ENCODE results near the gene AGBL3. TPM values are rescaled to one million over a fixed set of nuclear protein-coding genes. Genes with fewer than 3 reads are reported as not detected.
"Not testable (repeated sequence)": the region's sequence is repeated elsewhere in the genome, so short reads cannot be mapped to it uniquely, and the experiment has no call there.

AGBL3 gene
- total RNA-seq, 1 donor, result 2.2 TPM

- Histone ChIP-seq H3K27ac (ENCODE audit: low read depth, low read length) (no peak overlapping the region), H3K36me3 (ENCODE audit: insufficient read depth, low read length) (no peaks in the 10 kb centered on the region), H3K4me2 (ENCODE audit: insufficient read depth, low read length) (no peak overlapping the region), H3K27me3 (ENCODE audit: insufficient read depth, low read length) (no peaks in the 10 kb centered on the region), H3K9me3 (ENCODE audit: low read depth, low read length) (no peaks in the 10 kb centered on the region), H4K20me1 (ENCODE audit: insufficient read depth, low read length) (no peaks in the 10 kb centered on the region), H2AFZ (ENCODE audit: low read length) (no peak overlapping the region), H3K4me3 (ENCODE audit: insufficient read depth, low read length) (no peak overlapping the region), H3K79me2 (ENCODE audit: insufficient read depth, low read length) (no peaks in the 10 kb centered on the region), H3K4me1 (ENCODE audit: insufficient read depth, low read length) (no peaks in the 10 kb centered on the region)
- no peak for TF ChIP-seq CTCF (IDR thresholded peaks at IDR 0.05; ENCODE audit: extremely low read depth, low read depth, low read length)
- DNase-seq (ENCODE audit: insufficient read length, low spot score, missing footprints), result no peak
These were observed 128.3 kb downstream of the AGBL3 start for GRCh38 chr7:135114622-135115021.

GRCh38 chr7:135117096-135117495 lies 130.8 kb downstream of the AGBL3 start:
- Histone ChIP-seq H3K9me3 (ENCODE audit: low read depth, low read length) (no peaks in the 10 kb centered on the region), H4K20me1 (ENCODE audit: insufficient read depth, low read length) (no peaks in the 10 kb centered on the region), H3K27ac (ENCODE audit: low read depth, low read length) (no peak overlapping the region), H3K36me3 (ENCODE audit: insufficient read depth, low read length) (no peaks in the 10 kb centered on the region), H3K4me3 (ENCODE audit: insufficient read depth, low read length) (no peak overlapping the region), H3K27me3 (ENCODE audit: insufficient read depth, low read length) (no peaks in the 10 kb centered on the region), H3K79me2 (ENCODE audit: insufficient read depth, low read length) (no peaks in the 10 kb centered on the region), H3K4me2 (ENCODE audit: insufficient read depth, low read length) (no peak overlapping the region), H3K4me1 (ENCODE audit: insufficient read depth, low read length) (no peaks in the 10 kb centered on the region), H2AFZ (ENCODE audit: low read length) (no peak overlapping the region)
- no peak for TF ChIP-seq CTCF (IDR thresholded peaks at IDR 0.05; ENCODE audit: extremely low read depth, low read depth, low read length)
- no peak for DNase-seq (ENCODE audit: insufficient read length, low spot score, missing footprints)

- H3K36me3 ChIP-seq (ENCODE audit: insufficient read depth, low read length), result no peaks in the 10 kb centered on the region
- TF ChIP-seq CTCF (IDR thresholded peaks at IDR 0.05; ENCODE audit: extremely low read depth, low read depth, low read length), result no peak
- no peak for DNase-seq (ENCODE audit: insufficient read length, low spot score, missing footprints)
- no peaks in the 10 kb centered on the region for H3K79me2 ChIP-seq (ENCODE audit: insufficient read depth, low read length)
- no peaks in the 10 kb centered on the region for H3K4me1 ChIP-seq (ENCODE audit: insufficient read depth, low read length)
- H4K20me1 ChIP-seq (ENCODE audit: insufficient read depth, low read length), result no peaks in the 10 kb centered on the region
- H2AFZ ChIP-seq (ENCODE audit: low read length), result no peak overlapping the region
- H3K27ac ChIP-seq (ENCODE audit: low read depth, low read length), result no peak overlapping the region
- H3K4me2 ChIP-seq (ENCODE audit: insufficient read depth, low read length), result no peak overlapping the region
- no peaks in the 10 kb centered on the region for H3K27me3 ChIP-seq (ENCODE audit: insufficient read depth, low read length)
- no peaks in the 10 kb centered on the region for H3K9me3 ChIP-seq (ENCODE audit: low read depth, low read length)
- H3K4me3 ChIP-seq (ENCODE audit: insufficient read depth, low read length), result no peak overlapping the region
These were observed 135.6 kb downstream of the AGBL3 start for GRCh38 chr7:135121868-135122267.

- not testable (repeated sequence) for H3K79me2 ChIP-seq (ENCODE audit: insufficient read depth, low read length); H3K36me3 ChIP-seq (ENCODE audit: insufficient read depth, low read length); H3K4me2 ChIP-seq (ENCODE audit: insufficient read depth, low read length); H3K4me1 ChIP-seq (ENCODE audit: insufficient read depth, low read length); DNase-seq (ENCODE audit: insufficient read length, low spot score, missing footprints); H3K4me3 ChIP-seq (ENCODE audit: insufficient read depth, low read length); H3K9me3 ChIP-seq (ENCODE audit: low read depth, low read length); H4K20me1 ChIP-seq (ENCODE audit: insufficient read depth, low read length); H2AFZ ChIP-seq (ENCODE audit: low read length); H3K27ac ChIP-seq (ENCODE audit: low read depth, low read length); H3K27me3 ChIP-seq (ENCODE audit: insufficient read depth, low read length)
These were observed 138.3 kb downstream of the AGBL3 start for GRCh38 chr7:135124631-135125030.

Data from osteoblast (primary cell).